Measurements from ENCODE around the gene XPOT. TPM values are rescaled to one million over a fixed set of nuclear protein-coding genes. Genes with fewer than 3 reads are reported as not detected.

XPOT gene
- total RNA-seq, 1 donor from 2014 or later: 46.5 TPM

DNA sequence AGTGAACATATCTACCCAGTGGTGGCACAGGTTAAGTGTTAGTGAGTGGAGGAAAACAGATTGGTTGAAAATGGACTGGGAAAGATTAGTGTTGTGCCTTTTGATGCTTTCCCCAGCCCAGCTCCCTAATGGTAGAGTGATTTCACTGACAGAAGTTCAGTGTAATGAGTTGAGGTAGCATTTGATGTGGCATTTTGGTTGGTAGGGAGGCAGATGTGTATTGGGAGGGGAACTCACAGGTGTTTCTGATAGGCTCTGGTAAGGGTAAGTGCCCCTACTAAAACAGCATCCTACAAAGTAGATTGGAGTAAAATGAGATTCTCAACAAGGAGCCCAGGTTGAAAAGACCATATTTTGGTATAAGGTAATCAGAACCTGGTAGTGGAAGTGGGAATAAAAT lies 51.9 kb downstream of the XPOT start:
- TF ChIP-seq, protein P1, sequence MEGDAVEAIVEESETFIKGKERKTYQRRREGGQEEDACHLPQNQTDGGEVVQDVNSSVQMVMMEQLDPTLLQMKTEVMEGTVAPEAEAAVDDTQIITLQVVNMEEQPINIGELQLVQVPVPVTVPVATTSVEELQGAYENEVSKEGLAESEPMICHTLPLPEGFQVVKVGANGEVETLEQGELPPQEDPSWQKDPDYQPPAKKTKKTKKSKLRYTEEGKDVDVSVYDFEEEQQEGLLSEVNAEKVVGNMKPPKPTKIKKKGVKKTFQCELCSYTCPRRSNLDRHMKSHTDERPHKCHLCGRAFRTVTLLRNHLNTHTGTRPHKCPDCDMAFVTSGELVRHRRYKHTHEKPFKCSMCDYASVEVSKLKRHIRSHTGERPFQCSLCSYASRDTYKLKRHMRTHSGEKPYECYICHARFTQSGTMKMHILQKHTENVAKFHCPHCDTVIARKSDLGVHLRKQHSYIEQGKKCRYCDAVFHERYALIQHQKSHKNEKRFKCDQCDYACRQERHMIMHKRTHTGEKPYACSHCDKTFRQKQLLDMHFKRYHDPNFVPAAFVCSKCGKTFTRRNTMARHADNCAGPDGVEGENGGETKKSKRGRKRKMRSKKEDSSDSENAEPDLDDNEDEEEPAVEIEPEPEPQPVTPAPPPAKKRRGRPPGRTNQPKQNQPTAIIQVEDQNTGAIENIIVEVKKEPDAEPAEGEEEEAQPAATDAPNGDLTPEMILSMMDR (IDR thresholded peaks at IDR 0.05; ENCODE audit: unreplicated experiment): no peak
- H3K36me3 Mint-ChIP-seq (ENCODE audit: low read depth, unreplicated experiment): peaks cover 4% of the 10 kb centered on the region
- H3K27ac Mint-ChIP-seq (ENCODE audit: unreplicated experiment): peak overlapping the region; percentile 9
- peaks cover 37% of the 10 kb centered on the region for H3K4me1 Mint-ChIP-seq (ENCODE audit: unreplicated experiment)
- DNase-seq (ENCODE audit: low spot score): no peak
- H3K4me3 Mint-ChIP-seq (ENCODE audit: unreplicated experiment): peak overlapping the region; percentile 53
- peaks cover 5% of the 10 kb centered on the region for H3K27me3 Mint-ChIP-seq (ENCODE audit: unreplicated experiment)
- H3K9me3 Mint-ChIP-seq (ENCODE audit: unreplicated experiment): no peaks in the 10 kb centered on the region

DNA sequence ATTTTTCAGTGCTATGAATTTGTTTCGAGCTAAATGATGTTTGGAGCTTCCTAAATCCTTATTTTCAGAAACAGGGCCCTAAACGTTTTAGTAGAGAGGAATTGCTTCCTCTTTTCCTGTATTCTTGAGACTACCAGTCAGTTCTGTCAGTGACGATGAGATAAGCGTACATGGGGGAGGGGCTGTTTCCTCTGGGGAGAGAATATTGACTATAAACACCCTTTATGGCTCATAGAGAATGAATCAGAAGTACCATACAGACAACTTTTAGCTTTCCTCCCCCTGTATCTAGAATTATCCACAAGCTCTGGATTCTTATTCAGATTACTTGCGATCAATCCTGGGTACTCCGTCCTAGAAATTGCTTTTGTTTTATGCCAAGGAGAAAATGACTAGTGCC lies 52.8 kb downstream of the XPOT start:
- peak overlapping the region; percentile 97 for H3K27ac Mint-ChIP-seq (ENCODE audit: unreplicated experiment)
- no peaks in the 10 kb centered on the region for H3K9me3 Mint-ChIP-seq (ENCODE audit: unreplicated experiment)
- peaks cover 4% of the 10 kb centered on the region for H3K36me3 Mint-ChIP-seq (ENCODE audit: low read depth, unreplicated experiment)

DNA sequence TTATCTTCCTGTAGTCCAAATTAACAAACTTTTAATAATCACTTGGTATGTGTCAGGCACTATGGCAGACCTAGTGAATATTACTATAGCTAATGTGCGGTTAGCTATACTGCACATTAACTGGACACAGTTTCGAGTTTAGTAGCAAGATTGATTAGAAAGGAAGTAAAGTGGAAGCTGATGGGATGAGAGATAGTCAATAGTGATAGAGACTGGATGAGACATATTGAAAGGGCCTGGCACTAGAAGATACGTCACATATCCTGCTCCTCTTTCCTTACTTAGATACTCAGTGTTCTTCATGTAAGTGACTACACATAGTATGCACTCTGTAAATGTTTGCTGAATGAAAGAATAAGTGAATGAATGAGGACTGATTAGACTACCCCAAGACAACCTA lies 53.3 kb downstream of the XPOT start:
- no peak for DNase-seq (ENCODE audit: low spot score)
- Mint-ChIP-seq H3K4me3 (ENCODE audit: unreplicated experiment) (peak overlapping the region; percentile 68), H3K9me3 (ENCODE audit: unreplicated experiment) (no peaks in the 10 kb centered on the region), H3K27ac (ENCODE audit: unreplicated experiment) (peak overlapping the region; percentile 97), H3K27me3 (ENCODE audit: unreplicated experiment) (peaks cover 3% of the 10 kb centered on the region), H3K36me3 (ENCODE audit: low read depth, unreplicated experiment) (peaks cover 4% of the 10 kb centered on the region), H3K4me1 (ENCODE audit: unreplicated experiment) (peaks cover 32% of the 10 kb centered on the region)
- TF ChIP-seq, protein P1 (IDR thresholded peaks at IDR 0.05; ENCODE audit: unreplicated experiment): no peak

More for the DNA sequence above, 52.8 kb downstream of the XPOT start:
- TF ChIP-seq, protein P1 (IDR thresholded peaks at IDR 0.05; ENCODE audit: unreplicated experiment): no peak
- H3K4me3 Mint-ChIP-seq (ENCODE audit: unreplicated experiment): peak overlapping the region; percentile 68
- H3K27me3 Mint-ChIP-seq (ENCODE audit: unreplicated experiment): peaks cover 5% of the 10 kb centered on the region
- peak; percentile 31 for DNase-seq (ENCODE audit: low spot score)
- peaks cover 32% of the 10 kb centered on the region for H3K4me1 Mint-ChIP-seq (ENCODE audit: unreplicated experiment)

DNA sequence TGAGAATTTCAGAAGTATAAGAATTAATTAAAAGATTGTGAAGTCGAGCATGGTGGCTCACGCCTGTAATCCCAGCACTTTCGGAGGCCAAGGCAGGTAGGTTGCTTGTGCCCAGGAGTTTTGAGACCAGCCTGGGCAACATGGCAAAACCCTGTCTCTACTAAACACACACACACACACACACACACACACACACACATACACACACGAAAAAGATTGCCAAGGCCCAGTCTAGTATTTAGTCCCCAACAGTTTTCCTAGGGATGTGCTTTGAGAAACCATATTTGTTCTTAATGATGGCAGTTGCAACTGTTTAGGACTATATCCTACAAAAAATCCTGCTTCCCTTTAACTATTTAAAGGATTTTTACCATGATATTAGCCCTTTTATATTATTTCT lies 53.7 kb downstream of the XPOT start:
- Mint-ChIP-seq H3K9me3 (ENCODE audit: unreplicated experiment) (no peaks in the 10 kb centered on the region), H3K27me3 (ENCODE audit: unreplicated experiment) (peaks cover 1% of the 10 kb centered on the region), H3K36me3 (ENCODE audit: low read depth, unreplicated experiment) (peaks cover 4% of the 10 kb centered on the region), H3K27ac (ENCODE audit: unreplicated experiment) (peak overlapping the region; percentile 97), H3K4me3 (ENCODE audit: unreplicated experiment) (peak overlapping the region; percentile 40), H3K4me1 (ENCODE audit: unreplicated experiment) (peaks cover 28% of the 10 kb centered on the region)
- TF ChIP-seq, protein P1 (IDR thresholded peaks at IDR 0.05; ENCODE audit: unreplicated experiment): no peak
- DNase-seq (ENCODE audit: low spot score): no peak

DNA sequence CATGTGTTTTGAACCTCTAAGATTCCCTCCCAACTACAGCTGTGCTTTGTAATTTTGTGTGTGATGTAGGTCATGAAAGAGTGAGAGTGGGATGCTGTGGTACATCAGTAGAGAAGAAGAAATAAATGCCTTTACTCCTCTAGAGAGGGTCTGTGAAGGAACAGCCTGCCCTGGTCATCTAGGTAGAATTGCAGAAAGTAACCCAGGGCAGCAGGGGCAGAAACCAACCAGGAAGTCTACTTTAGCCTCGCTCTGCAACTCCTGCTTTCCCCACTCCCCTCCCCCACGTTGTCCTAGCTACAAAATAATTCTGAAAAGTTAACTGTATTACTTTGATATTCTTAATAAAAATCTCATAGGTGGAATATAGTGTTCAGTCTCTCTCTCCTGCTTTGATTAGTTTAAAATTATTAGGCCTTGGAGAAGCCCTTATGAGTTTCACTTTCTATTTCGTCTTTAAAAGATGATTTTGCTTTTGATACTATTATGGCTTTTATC lies 55.3 kb downstream of the XPOT start:
- peak overlapping the region; percentile 53 for H3K4me3 Mint-ChIP-seq (ENCODE audit: unreplicated experiment)
- TF ChIP-seq, protein P1 (IDR thresholded peaks at IDR 0.05; ENCODE audit: unreplicated experiment): no peak
- no peak for DNase-seq (ENCODE audit: low spot score)
- H3K27me3 Mint-ChIP-seq (ENCODE audit: unreplicated experiment): peaks cover 1% of the 10 kb centered on the region
- peak overlapping the region; percentile 57 for H3K27ac Mint-ChIP-seq (ENCODE audit: unreplicated experiment)
- peaks cover 25% of the 10 kb centered on the region for H3K4me1 Mint-ChIP-seq (ENCODE audit: unreplicated experiment)
- H3K9me3 Mint-ChIP-seq (ENCODE audit: unreplicated experiment): no peaks in the 10 kb centered on the region
- peaks cover 4% of the 10 kb centered on the region for H3K36me3 Mint-ChIP-seq (ENCODE audit: low read depth, unreplicated experiment)

All from endothelial cell (in vitro differentiated cells).